SH-SY5Y (cell line): Measurements from ENCODE around the gene LEPR.

Source experiments
- GATA2 ChIP-seq: IDR thresholded peaks from 2 replicates; pipeline ENCODE4 v1.6.1; 2011; ENCODE audit warnings: mild to moderate bottlenecking, low read depth, low read length
- GATA3 ChIP-seq: IDR thresholded peaks from 2 replicates; pipeline ENCODE4 v1.6.1; 2011; ENCODE audit warnings: low read depth, mild to moderate bottlenecking, low read length, moderate library complexity

- TF ChIP-seq GATA2 (no peak), GATA3 (no peak)
Measured at GRCh38 chr1:65434255-65434654, 13.8 kb downstream of the LEPR start.
